ENCODE measurements around the gene AGMO.
"Not testable (repeated sequence)": the region's sequence is repeated elsewhere in the genome, so short reads cannot be mapped to it uniquely, and the experiment has no call there.

AGMO gene

DNA sequence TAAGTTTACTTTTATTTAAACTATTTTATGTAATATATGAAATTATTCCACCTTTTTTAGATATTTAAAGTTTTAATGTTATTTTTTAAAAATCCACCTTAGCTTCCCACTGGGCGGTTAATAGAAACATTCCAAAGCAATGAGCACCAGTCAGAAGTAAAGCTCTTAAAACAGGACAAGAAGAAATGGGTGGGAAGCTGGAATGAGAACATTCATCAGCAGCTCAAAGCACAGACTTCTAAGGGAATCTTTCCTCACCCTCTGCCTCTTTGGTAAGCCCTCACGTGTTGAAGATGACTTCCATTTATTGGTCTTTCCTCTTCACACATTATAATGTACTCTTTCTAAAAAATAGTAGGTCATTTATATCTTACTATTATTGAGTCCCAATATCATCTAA is 3.1 kb downstream of the AGMO start:
- no peak for DNase-seq

GRCh38 chr7:15557686-15558085 is 4.1 kb downstream of the AGMO start:
- no peak for DNase-seq

GRCh38 chr7:15557186-15557585 is 4.6 kb downstream of the AGMO start:
- DNase-seq, result no peak

GRCh38 chr7:15556339-15557105 is 5.3 kb downstream of the AGMO start:
- DNase-seq, result no peak

DNA sequence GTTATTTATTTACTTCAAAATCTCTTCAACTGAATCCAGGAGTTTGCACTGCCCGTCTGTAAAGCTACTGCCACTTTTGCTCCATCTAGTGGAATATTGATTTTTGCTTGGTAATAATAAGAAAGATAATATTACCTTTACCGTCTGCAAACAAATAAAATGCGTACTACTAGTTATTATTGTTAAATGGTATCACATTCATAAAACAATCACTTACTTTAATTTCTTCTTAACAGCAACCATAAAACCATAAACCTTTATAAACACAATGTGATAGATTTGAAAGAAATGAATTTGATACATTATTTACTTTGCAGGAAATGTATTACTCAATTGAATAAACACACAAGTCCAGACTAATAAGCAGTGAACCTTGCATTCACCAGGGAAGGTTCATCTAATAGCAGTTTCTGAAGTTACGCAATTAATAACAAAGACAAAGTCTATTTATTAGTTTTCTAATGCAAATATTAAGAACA is 6.4 kb downstream of the AGMO start:
- DNase-seq, result no peak

DNA sequence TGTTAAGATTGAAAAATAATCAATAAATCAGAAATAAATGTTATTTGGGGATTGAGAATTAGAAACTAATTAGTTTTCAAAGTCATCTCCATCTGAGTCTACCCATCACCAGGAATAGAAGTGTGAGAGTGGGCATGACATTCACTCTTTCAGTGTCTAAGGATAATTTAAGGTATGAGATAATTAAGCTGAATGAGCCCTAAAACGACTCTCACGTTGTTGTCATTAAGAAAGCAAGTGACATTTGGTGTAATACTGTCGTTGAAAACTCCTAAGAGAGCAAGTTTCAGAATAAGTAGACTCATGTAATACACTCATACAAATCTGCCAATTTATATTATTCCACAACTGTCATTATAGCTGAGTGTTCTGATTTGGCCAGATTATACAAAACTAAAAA is 7.1 kb downstream of the AGMO start:
- DNase-seq, result no peak

- no peak for DNase-seq
Measured at GRCh38 chr7:15554081-15554480, 7.7 kb downstream of the AGMO start.

- DNase-seq, result not testable (repeated sequence)
Measured at GRCh38 chr7:15547320-15547719, 14.5 kb downstream of the AGMO start.

DNA sequence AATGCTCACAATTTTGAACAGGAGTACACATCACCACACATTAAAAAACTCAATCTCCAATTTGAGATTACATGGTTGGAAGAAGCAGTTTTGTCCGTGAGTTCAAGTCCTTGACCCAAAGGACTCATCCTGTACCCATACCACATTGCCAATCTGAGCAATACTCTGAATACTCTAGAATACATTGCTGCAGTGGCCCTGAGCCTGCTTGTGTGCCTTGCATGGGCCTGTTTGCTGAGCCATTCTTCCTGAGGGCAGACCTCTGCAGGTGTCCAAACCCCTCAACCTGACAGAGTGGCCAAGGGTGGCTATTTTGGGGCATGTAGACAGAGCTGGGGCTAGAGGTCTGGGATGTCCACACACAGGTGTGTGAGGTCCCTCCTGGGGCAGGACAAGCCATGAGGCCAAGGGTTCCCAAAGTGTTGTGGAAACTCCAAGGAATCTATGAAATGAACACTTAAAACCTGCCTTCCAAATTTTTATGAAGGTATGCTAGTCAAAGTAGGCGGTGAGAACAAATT is 15.5 kb downstream of the AGMO start:
- no peak for DNase-seq

GRCh38 chr7:15544050-15544449 is 17.8 kb downstream of the AGMO start:
- DNase-seq, result no peak

DNA sequence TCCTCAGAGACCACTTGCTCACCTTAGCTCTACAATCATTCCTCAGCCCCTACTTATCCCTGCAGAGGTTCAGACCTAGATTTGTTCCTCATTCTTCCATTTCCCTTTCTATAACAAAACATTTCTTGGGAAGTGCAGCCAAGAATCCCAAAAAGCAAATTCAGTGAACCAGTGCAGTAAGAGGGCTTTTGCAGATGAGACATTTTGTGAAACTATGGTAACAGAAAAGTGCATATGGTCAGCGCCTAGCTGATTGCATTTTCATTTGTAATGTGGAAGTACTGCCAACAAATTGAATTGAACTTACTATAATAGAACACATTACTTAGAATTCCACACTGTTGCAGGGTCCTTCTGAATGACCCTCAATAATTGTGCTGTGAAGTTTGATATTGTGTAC is 18.6 kb downstream of the AGMO start:
- no peak for DNase-seq

GRCh38 chr7:15527648-15528047 is 34.2 kb downstream of the AGMO start:
- no peak for DNase-seq

GRCh38 chr7:15525652-15526263 is 36.1 kb downstream of the AGMO start:
- DNase-seq, result no peak

DNA sequence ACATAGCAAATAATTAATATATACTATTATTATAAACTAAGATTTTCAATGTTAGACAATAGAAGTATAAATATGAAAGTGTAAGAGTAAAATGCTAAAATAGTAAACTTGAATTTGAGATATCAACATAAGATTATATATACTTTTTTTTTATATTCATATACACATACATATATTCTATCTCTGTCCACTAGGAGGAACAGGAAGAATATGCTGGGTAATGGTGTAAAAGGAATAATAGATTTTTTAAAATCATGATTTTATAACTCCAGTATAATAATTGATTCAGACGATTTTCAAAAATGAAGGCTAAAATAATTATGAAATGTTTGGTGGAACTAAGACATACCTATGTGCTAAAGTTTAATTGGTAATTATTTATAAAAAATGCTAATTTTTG is 37.7 kb downstream of the AGMO start:
- DNase-seq, result no peak

DNA sequence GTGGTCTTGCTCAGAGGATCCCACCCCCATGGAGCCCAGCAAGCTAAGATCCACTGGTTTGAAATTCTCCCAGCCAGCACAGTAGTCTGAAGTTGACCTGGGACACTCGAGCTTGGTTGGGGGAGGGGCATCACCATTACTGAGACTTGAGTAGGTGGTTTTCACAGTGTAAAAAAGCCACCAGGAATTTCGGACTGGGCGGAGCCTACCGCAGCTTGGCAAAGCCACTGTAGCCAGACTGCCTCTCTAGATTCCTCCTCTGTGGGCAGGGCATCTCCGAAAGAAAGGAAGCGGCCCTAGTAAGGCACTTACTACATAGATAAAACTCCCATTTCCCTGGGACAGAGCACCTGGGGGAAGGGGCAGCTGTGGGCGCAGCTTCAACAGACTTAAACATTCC is 44.0 kb downstream of the AGMO start:
- DNase-seq, result not testable (repeated sequence)

- DNase-seq, result no peak
Measured at GRCh38 chr7:15515252-15515651, 46.6 kb downstream of the AGMO start.

- no peak for DNase-seq
Measured at GRCh38 chr7:15508258-15508657, 53.6 kb downstream of the AGMO start.

- no peak for DNase-seq
Measured at GRCh38 chr7:15507708-15508107, 54.1 kb downstream of the AGMO start.

DNA sequence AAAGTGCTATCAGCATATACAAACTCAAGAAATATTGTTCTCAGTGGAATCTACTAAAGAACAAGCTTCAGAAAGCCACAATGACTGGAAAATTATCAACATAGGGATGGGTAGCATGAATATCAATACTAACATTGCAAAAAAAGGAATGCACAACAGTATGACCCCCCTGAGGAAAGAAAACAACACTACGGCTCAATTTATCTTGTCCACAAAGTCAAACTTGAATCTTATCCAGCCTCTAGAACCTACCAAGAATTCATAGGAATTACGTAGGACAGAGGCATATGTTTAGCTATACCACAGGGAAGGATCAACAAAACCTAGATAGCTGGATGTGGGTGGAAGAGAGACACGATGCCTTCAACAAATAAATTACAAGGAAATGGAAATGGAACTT is 54.6 kb downstream of the AGMO start:
- no peak for DNase-seq

DNA sequence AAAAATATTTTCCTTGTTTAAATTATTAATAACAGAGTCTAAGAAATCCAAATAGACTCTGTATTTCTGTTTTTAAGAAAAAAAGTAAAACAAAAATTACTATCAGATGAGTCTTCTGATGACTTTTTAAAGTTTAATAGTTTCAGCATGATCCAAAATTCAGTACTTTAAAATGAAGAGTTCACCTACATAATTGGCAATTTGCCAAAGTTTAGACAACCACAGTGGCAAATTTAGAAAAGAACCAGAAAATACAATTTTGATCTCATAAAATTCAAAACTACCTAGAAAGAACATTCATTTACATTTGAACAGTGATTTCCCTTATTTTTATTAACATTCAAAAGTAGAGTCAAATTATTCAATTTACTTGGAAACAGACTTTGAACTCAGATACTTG is 56.1 kb downstream of the AGMO start:
- no peak for DNase-seq

GRCh38 chr7:15504351-15504750 is 57.5 kb downstream of the AGMO start:
- no peak for DNase-seq

DNA sequence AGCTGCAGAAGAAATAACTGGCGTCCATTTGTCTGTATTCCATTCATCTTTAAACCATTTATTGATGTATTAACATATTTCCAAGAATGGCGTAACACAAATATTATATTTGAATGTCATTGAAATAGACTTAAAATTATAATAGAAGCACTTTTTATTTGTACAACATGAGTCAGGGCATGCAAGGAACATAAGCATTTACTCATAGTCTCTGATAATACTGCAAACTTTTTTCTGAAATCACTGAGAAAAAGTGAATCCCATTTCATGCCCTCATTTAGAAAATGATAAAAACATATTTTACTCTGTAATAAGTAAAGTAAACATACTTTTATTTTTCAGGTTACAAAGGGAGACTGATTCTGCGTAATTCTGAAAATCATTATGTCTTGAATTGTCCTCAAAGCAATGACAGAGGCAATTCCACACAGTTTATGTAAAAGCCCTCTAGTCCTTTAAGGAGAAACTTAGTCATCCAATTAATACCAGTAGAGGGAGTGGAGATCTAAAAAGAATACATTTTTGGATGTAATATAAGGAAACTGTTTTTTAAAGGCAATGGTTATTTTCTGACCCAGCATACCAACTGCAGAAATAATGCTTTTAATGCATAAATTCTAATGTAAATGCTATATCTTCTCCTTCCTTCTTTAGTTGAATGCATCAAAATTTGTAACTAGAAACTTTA is 58.1 kb downstream of the AGMO start:
- no peak for DNase-seq

DNA sequence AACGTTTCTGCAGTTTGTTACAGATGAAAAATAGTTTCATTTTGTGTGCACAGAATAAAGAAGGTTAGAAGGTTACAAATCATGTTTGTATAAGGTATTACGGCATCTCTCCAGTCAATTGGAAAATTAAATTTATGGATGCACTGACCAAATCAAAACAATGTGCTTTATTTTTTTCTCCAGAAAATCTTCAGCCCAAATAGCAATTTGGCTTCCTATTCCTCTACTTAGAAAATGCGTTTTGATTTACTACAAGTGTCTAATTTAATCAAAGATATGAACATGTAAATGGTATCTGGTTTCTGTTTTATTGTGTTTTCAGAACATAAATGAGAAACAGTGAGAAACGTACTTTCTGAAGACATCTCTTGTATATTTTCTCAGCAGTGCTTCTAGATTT is 63.4 kb downstream of the AGMO start:
- DNase-seq, result no peak

- DNase-seq, result no peak
Measured at GRCh38 chr7:15495170-15495569, 66.6 kb downstream of the AGMO start.

All from stimulated activated CD4-positive, alpha-beta T cell treated with anti-CD3 and anti-CD28 coated beads, Interleukin-4, amount 100 ng/mL, for 1 hour (primary cell).